ENCODE measurements around the gene STUB1.

Gene STUB1

DNA sequence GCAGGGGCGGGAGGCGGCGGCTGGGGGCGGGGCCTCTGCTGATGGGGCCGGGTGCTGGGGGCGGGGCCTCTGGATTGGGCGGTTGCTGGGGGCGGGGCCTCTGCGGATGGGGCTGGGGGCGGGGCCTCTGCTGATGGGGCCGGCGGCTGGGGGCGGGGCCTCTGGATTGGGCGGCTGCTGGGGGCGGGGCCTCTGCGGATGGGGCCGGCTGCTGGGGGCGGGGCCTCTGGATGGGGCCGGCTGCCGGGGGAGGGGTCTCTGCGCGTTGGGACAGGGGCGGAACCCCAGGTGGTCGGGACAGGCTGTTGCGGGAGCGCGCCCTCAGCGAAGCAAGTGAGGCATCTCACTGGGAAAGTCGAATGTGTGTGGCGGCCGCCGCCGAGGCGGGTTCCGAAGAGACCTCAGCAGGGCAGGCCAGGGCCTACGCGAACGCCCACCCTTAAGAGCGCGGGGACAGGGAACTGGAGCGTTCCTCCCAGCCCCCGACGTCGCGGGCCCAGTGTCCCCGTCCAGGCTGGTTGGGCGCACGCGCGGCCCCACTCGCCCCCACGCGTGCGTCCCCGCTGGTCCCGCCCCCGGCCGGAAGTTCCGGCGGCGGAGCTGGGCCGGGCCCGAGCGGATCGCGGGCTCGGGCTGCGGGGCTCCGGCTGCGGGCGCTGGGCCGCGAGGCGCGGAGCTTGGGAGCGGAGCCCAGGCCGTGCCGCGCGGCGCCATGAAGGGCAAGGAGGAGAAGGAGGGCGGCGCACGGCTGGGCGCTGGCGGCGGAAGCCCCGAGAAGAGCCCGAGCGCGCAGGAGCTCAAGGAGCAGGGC is at the start of gene STUB1:
STUB1 (plus strand) TSS at position 597 of the 811 bp plus-strand sequence; CDS start at position 713, 116 bp downstream.
- no peak for DNase-seq

DNA sequence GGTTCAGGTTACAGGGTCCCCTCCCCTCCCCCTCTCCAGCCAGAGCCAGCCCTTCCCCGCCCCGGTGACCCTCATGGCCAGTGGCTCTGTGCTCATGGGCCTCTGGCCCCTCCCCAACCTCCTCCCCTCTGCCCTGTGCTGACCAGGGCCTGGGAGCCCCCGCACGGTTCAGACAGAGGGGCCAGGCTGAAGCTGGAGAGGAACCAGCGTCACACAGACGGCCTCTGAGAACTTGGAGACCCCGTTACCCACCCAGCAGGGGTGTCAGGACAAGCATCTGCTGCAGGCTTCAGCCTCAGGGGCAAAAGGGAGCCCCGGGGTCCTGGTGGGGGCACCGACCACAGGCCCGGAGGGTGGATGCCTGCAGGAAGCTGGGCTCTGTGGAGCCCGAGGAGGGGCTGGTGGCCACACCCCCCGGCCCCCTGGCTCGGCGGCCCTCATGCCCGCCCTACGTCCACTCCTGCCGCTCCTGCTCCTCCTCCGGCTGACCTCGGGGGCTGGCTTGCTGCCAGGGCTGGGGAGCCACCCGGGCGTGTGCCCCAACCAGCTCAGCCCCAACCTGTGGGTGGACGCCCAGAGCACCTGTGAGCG is 49.3 kb upstream of the STUB1 start, which contains the start of gene WFIKKN1:
WFIKKN1 (plus strand) TSS at position 171 of the 591 bp plus-strand sequence; CDS start at position 440, 269 bp downstream.
- no peak for DNase-seq

- no peak for DNase-seq
These were observed 48.3 kb upstream of the STUB1 start for GRCh38 chr16:631808-632358.

DNA sequence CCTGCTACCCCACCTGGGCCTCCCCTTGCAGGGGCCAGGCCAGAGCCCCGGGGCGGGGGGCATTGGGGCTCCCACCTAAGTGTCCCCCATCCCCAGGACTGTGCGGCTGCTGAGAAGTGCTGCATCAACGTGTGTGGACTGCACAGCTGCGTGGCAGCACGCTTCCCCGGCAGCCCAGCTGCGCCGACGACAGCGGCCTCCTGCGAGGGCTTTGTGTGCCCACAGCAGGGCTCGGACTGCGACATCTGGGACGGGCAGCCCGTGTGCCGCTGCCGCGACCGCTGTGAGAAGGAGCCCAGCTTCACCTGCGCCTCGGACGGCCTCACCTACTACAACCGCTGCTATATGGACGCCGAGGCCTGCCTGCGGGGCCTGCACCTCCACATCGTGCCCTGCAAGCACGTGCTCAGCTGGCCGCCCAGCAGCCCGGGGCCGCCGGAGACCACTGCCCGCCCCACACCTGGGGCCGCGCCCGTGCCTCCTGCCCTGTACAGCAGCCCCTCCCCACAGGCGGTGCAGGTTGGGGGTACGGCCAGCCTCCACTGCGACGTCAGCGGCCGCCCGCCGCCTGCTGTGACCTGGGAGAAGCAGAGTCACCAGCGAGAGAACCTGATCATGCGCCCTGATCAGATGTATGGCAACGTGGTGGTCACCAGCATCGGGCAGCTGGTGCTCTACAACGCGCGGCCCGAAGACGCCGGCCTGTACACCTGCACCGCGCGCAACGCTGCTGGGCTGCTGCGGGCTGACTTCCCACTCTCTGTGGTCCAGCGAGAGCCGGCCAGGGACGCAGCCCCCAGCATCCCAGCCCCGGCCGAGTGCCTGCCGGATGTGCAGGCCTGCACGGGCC is 47.5 kb upstream of the STUB1 start:
- DNase-seq = no peak

GRCh38 chr16:633336-634050 is 46.7 kb upstream of the STUB1 start:
- no peak for DNase-seq

DNA sequence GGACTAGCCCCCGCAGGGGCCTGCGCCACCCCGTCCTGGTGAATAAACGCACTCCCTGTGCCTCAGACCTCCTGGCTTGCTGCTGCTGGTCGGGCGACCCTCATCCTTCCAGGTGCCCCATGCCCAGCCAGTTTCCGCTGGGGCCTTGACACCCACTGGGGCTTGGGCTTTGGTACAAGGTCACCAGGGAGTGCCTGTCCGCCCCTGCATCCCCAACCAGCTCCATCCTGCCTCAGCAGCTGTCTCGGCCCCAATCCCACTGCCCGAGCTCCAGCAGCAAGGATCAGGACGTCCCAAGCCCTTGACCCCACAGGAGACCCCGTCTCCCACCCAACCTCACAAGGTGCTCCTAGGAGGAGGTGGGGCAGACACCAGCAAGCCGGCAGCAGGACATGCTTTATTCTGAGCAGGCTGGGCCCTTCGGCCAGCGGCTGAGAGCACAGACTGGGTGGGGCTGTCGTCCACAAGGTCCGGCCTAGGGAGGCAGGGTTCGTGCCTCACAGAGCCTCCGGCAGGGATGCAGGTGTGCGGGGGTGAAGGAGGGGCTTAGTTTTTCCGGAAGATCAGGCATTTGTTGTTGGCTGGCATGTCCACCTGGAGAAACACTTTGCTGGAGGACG is 46.0 kb upstream of the STUB1 start:
- no peak for DNase-seq

- no peak for DNase-seq
These were observed 45.2 kb upstream of the STUB1 start for GRCh38 chr16:634996-635395.

DNA sequence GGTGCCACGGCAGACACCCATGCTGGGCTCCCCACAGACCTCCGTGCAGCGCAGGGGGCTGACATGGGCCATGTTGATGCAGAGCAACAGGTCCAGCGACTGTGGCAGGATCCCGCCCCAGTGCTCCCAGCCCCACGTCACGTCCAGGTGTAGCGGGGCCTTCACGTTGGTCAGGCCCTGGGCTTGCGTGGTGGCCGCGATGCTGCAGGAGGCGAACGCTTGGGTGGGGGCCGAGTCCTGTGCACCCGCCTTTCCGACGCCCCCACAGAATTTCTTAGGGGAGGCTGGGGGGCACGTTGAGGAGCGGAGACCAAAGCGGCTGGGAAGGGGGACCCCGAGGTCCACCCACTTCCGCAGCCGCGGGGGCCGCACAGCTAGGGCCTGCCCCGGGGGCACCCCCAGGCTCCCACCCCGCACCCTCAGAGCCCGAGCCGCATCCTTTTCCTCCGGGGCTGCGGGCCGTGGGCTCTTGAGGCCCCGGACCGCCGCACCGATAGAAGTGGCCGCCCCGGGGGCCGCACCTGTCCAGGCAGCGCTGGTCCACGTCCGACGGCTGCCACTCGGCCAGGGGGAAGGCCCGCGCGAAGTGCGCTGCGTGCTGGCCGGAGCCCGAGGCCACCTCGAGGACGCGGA is 44.5 kb upstream of the STUB1 start:
- DNase-seq = no peak

DNA sequence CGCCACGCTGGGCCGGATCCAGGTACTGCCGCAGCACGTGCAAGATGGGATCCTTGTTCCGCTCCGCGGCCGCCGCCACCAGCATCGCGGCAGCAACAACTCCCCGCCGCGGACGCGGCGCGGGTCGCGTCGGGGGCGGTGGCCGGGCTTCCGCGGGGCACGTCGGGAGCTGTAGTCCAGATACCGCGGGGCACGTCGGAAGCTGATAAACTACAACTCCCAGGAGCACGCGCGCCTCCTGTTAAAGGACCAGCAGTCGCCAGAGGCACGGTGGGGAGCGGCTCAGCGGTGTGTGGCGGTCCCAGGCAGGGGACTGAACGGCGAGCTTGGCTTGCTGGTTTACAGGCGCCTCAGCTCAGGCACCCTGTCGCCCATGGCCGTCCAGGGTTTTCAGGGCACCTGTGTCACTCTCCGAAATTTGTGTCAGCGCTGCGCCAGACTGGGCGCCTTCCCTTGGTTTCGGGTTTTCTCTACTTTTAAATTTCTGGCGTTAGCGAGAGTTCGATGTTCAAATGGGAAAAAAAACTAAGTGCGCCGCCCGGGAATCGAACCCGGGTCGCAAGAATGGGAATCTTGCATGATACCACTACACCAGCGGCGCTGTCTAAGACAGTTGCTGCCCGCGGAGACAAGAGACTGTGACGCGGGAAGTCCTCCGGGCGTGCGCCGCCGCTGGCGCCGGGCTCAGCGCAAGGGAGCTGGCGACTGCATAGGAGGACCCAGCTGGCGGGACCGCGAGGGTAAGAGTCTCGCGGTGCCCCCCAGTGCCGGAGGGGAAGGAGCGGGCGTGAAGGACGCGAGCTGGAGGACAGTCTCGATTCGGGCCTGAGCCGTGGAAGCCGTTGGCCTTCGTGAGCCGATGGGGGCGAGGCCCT is 43.8 kb upstream of the STUB1 start, which contains the start of gene METTL26:
METTL26 (minus strand) TSS at position 100 of the 875 bp plus-strand sequence; CDS start at position 85, 15 bp downstream.
- DNase-seq = peak; percentile 69

GRCh38 chr16:637081-638018 is 42.9 kb upstream of the STUB1 start:
- no peak for DNase-seq

DNA sequence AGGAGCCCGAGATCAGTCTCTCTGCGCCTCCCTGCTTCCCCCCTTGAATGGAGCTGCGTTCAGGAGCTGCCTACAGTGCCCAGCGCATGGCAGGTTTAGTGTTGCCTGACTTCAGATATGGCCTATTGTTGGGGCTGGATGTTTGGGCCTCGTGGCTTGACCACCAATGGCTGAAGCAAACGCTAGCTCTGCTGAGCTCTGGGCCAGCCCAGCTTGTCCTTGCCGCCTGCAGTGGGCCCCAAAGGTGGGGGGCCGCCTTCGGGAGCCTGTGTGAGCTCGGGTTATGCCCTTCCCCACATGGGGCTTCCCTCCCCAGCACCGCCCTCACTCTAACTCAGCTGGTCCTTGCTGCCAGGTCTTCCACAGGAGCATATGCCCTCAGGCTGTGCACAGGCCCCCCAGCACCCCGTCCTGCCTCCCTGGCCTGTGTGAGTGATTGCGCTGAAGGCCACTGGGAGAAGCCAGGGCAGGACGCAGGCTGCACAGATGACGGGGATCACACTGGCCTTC is 42.1 kb upstream of the STUB1 start:
- DNase-seq = no peak

- no peak for DNase-seq
These were observed 41.4 kb upstream of the STUB1 start for GRCh38 chr16:638836-639235.

GRCh38 chr16:640614-641013 is 39.6 kb upstream of the STUB1 start:
- DNase-seq = no peak

DNA sequence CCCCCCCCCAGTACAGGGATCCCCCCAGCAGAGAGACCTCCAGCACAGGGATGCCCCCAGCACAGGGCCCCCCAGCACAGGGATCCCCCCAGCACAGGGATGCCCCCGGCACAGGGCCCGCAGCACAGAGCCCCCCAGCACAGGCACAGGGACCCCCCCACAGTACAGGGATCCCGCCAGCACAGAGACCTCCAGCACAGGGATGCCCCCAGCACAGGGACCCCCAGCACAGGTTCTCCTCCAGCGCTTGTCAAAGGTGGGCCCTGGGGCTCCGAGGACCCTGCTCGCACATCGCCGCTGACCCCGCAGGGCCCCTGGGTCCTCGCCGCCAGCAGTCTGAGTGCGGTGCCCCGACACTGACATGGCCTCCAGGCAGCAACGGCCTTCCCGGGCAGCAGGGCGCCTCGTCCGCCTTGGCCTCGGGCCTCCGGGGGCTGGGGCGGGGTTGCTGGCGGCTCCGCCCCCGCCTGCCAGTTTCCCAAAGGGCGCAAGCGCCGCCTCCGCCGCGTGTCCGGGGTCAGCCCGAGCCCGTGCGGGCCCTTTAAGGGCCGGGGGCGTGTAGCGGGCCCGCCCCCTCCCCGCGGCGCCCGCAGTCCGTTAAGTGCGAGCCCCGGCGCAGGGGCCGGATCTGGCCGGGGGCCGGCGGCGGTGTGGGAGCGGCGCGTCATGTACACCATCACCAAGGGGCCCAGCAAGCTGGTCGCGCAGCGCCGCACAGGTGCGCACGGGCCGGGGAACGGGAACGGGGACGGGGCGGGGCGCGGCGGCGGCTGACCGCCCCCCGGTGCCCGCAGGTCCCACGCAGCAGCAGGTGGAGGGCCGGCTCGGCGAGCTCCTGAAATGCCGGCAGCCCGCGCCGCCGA is 38.7 kb upstream of the STUB1 start, which contains the start of gene MCRIP2:
MCRIP2 (plus strand) TSS at position 503 of the 863 bp plus-strand sequence; CDS start at position 667, 164 bp downstream.
- DNase-seq = peak; percentile 49

DNA sequence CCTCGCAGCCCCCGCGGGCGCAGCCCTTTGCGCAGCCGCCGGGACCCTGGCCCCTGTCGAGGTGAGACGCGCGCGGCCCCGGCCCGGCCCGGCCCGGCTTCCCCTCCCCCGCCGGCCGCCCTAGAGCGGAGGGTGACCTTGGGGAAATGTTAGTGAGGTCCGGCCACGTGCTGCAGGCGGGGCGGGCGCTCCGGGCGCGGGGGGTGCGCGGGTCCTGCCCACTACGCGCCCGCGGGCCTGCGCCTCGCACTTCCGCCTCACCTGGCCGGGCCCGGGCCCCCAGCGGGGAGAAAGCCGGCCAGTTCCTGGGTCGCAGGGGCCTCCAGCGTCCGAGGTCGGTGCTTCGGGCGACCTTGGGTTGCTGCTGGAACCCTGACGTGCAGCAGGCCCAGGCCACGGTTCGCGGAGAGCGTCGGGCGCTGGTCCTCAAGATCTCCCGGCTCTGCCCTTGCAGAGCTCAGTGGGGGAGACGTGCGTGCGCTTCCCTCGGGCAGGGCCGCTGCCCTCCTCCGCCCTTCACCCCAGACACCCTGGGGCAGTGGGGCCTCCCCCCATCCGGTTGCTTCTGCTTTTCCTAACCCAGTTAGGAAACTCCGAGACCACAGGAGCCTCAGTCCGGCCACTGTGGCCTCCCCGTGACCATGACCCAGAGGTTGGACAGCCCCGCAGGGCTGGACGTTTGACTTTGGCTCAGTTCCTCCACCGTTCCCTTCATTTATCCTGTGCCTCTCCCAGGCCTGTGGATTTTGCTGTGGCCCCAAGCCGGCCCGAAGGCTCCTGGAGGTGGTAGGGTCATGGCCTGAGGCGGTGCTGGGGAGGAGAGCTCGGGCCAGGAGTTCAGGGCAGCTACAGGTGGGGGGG is 37.8 kb upstream of the STUB1 start:
- DNase-seq = no peak

DNA sequence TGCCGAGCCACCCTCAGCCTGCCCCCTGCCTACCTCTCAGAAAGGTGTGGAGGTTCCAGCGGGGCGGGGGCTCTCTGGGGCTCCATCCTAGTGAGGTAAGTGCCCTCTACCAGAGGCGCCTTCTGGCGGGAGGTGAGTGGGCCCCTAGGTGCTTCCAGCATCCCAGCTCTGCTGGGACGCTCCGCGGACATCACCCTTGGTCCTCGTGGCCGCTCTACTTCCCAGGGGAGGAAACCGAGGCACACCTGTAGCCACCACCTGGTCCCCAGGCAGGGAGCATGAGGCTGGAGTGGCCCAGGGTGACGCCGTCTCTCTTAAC is 37.2 kb upstream of the STUB1 start:
- no peak for DNase-seq

DNA sequence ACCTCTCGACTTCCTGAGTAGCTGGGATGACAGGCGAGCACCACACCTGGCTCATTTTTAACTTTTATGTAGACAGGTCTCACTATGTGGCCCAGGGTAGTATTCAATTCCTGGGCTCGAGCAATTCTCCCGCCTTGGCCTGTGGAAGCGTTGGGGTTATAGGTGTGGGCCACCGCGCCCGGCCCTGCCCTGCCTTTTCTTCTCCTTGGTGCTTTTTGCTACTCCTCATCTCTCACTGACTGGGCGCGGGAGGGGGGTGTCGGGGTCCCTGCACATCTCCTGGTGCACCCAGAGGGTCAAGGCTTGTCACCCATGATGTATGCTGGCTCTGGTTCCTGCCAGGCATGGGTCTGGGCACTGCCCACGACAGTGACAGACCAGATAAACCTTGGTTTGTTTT is 35.7 kb upstream of the STUB1 start:
- no peak for DNase-seq
